Ovary (tissue), 3 donors: ENCODE results near the gene AVEN.

Source experiments
- CTCF ChIP-seq, 3 donors: fragments of 450-650 bp in 2 of 3; fragments of 200-600 bp in 1 of 3; IDR thresholded peaks; one replicate each; pipeline versions ENCODE4 v1.5.1 to v1.8.0; 2016 to 2022; ENCODE audit warnings: antibody characterized with exemption in 3 of 3, mild to moderate bottlenecking in 1 of 3
- EP300 ChIP-seq: sonication (generic); formaldehyde crosslinking; IDR thresholded peaks from one replicate; pipeline ENCODE4 v1.6.1; 2017; ENCODE audit warnings: antibody characterized with exemption
- POLR2A ChIP-seq: fragments of 450-650 bp; IDR thresholded peaks from one replicate; pipeline ENCODE4 v1.6.1; 2017; ENCODE audit warnings: antibody characterized with exemption, mild to moderate bottlenecking, moderate library complexity
- donor health status: DM: no; HTN: no; CAD: no.

DNA sequence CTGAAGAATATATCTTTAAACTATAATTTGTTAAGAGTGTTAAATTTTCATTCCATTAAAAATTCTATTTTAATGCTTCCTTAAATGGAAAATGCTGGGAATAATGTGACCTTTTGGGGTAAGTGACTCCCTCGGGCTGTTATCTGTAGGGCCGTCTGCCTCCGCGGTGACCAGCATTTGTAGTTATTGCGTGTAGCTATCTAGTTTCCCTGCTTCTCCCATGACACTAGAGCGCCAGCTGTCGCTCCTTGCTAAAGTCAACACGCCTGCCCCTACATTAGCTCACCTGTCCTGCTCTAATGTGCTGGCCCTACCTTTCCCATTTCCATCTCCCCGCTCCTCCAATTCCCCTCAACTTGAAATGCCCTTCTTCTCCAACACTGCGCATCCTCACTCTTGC is 83.1 kb downstream of the AVEN start:
- TF ChIP-seq CTCF (IDR thresholded peaks at IDR 0.05), result no peak
- no peak for TF ChIP-seq POLR2A
- TF ChIP-seq EP300, result no peak
